A673 (cell line): ENCODE results near the gene GPHA2. TPM values are rescaled to one million over a fixed set of nuclear protein-coding genes. Genes with fewer than 3 reads are reported as not detected.

Source experiments
- BruUV-seq: library from RNA; stranded (reverse); fragments of 400-500 nt; replicated peaks from 2 replicates; lab custom pipeline; 2021; lab: Mats Ljungman, UMichigan
- CTCF ChIA-PET: fragments of 300-600 bp; sonication (Branson Sonifier 250); formaldehyde crosslinking; loops from one replicate; lab custom pipeline; 2022; ENCODE audit warnings: antibody characterized with exemption; lab: Charles Lee
- POLR2A ChIA-PET: fragments of 300-600 bp; sonication (Branson Sonifier 250); formaldehyde crosslinking; loops from one replicate; lab custom pipeline; 2022; ENCODE audit warnings: antibody characterized with exemption; ENCODE audit not compliant: low non-redundant PET; lab: Charles Lee
- DNase-seq: peaks from one replicate; pipeline ENCODE4 v3.0.0-alpha.2; 2015; ENCODE audit warnings: low spot score
- H3K27ac ChIP-seq: fragments of 200-600 bp; sonication (generic); 2 replicates; pipeline ENCODE4 v1.5.1; 2016; ENCODE audit warnings: mixed run types, low read depth, mild to moderate bottlenecking, mixed read lengths, antibody characterized with exemption, low read length; ENCODE audit not compliant: poor library complexity, severe bottlenecking
- H3K27me3 ChIP-seq: fragments of 200-600 bp; sonication (generic); replicated peaks from 2 replicates; pipeline ENCODE4 v1.6.1; 2017; ENCODE audit warnings: mixed run types, low read depth, mild to moderate bottlenecking, mixed read lengths, antibody characterized with exemption, low read length; ENCODE audit not compliant: insufficient read depth, poor library complexity
- H3K36me3 ChIP-seq: fragments of 200-600 bp; sonication (generic); 2 replicates; pipeline ENCODE4 v1.6.1; 2016; ENCODE audit warnings: mixed run types, mild to moderate bottlenecking, mixed read lengths, antibody characterized with exemption, low read length; ENCODE audit not compliant: insufficient read depth, poor library complexity, severe bottlenecking
- H3K4me1 ChIP-seq: fragments of 200-600 bp; sonication (generic); 2 replicates; pipeline ENCODE4 v1.6.1; 2017; ENCODE audit warnings: mixed run types, mild to moderate bottlenecking, mixed read lengths, antibody characterized with exemption, low read length; ENCODE audit not compliant: insufficient read depth, poor library complexity, severe bottlenecking
- H3K4me3 ChIP-seq: fragments of 200-600 bp; sonication (generic); 2 replicates; pipeline ENCODE4 v1.5.1; 2016; ENCODE audit warnings: low read depth, mixed run types, mild to moderate bottlenecking, mixed read lengths, low read length; ENCODE audit not compliant: poor library complexity, severe bottlenecking
- H3K9me3 ChIP-seq: fragments of 200-600 bp; sonication (generic); 2 replicates; pipeline ENCODE4 v1.6.1; 2016; ENCODE audit warnings: mixed run types, low read depth, mild to moderate bottlenecking, mixed read lengths, antibody characterized with exemption, low read length; ENCODE audit not compliant: poor library complexity, severe bottlenecking
- EZH2 ChIP-seq: fragments of 200-600 bp; sonication (generic); IDR thresholded peaks from 2 replicates; pipeline ENCODE4 v1.6.1; 2017; ENCODE audit warnings: borderline replicate concordance, low read depth, mild to moderate bottlenecking, mixed read lengths, antibody characterized with exemption, low read length; ENCODE audit not compliant: poor library complexity, severe bottlenecking
- intact Hi-C: fragments of 100-400 bp; cut with micrococcal nuclease; formaldehyde crosslinking; loops from one replicate; pipeline ENCODE4 v1.10.0; 2022; ENCODE audit not compliant: unreplicated experiment
- total RNA-seq: library from RNA; stranded (reverse); gene quantifications from 2 replicates; pipeline ENCODE4 v1.2.3, GENCODE V29; 2021
- TF ChIP-seq, protein P1 (sequence below): fragments of 300-800, 200-600 bp; sonication (generic); conservative IDR thresholded peaks from 2 replicates; pipeline ENCODE4 v1.5.1; 2017; ENCODE audit warnings: low read depth, mild to moderate bottlenecking, antibody characterized with exemption, low read length, moderate library complexity, mixed read lengths

GPHA2 gene
- total RNA-seq, 1 experiment from 2014 or later, result not detected

DNA sequence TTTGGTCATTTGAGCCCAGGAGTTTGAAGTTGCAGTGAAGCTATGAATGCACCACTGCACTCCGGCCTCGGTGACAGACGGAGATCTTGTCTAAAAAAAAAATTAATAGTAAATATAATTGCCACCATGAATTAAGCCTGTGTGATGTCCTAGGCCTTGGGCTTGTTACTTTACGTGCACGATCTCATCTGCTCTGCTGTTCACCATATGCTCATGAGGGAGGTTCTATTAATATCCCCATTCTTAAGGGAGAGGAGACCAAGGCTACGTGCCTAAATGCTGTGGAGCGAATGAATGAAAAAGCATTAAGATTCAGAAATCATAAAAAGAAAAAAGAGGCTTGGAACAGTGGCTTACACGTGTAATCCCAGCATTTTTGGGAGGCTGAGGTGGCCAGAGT lies 16.1 kb downstream of the GPHA2 start:
- no peak for DNase-seq
- Histone ChIP-seq H3K4me1 (peaks cover 9% of the 10 kb centered on the region), H3K9me3 (no peaks in the 10 kb centered on the region), H3K27ac (no peak overlapping the region), H3K36me3 (no peaks in the 10 kb centered on the region), H3K27me3 (no peaks in the 10 kb centered on the region), H3K4me3 (no peak overlapping the region)
- POLR2A ChIA-PET, result no interaction called here
- TF ChIP-seq, protein P1, sequence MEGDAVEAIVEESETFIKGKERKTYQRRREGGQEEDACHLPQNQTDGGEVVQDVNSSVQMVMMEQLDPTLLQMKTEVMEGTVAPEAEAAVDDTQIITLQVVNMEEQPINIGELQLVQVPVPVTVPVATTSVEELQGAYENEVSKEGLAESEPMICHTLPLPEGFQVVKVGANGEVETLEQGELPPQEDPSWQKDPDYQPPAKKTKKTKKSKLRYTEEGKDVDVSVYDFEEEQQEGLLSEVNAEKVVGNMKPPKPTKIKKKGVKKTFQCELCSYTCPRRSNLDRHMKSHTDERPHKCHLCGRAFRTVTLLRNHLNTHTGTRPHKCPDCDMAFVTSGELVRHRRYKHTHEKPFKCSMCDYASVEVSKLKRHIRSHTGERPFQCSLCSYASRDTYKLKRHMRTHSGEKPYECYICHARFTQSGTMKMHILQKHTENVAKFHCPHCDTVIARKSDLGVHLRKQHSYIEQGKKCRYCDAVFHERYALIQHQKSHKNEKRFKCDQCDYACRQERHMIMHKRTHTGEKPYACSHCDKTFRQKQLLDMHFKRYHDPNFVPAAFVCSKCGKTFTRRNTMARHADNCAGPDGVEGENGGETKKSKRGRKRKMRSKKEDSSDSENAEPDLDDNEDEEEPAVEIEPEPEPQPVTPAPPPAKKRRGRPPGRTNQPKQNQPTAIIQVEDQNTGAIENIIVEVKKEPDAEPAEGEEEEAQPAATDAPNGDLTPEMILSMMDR, result no peak
- no peak for TF ChIP-seq EZH2
- BruUV-seq, result no TSS peak
- CTCF ChIA-PET, result interaction anchor here (0.7 kb wide), 1 partner anchor 32 kb away, joined by 5 read pairs; no protein-coding TSS in a partner anchor
- intact Hi-C loops, result no loop called here

DNA sequence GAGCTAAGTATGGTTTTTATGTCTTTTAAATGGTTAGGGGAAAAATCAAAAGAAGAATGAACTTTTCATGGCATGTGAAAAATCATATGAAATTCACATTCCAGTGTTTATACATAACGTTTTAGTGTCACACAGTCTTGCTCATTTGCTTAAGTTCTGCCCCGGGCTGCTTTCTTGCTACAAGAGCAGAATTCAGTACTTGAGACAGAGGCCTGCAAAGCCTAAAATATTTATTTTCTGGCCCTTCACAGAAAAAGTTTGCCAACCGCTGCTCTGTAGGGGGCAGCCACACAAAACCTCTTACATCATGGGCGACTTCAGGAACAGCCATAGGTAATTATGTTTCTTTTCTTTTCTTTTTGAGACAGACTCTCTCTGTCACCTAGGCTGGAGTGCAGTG lies 17.7 kb downstream of the GPHA2 start:
- Histone ChIP-seq H3K4me3 (peak overlapping the region; percentile 76), H3K36me3 (no peaks in the 10 kb centered on the region), H3K27me3 (no peaks in the 10 kb centered on the region), H3K27ac (peak overlapping the region; percentile 72), H3K4me1 (peaks cover 6% of the 10 kb centered on the region), H3K9me3 (no peaks in the 10 kb centered on the region)
- BruUV-seq, result no TSS peak
- intact Hi-C loops, result no loop called here
- TF ChIP-seq, protein P1, result peak; percentile 28; the same call in 1 of the 2 replicates
- TF ChIP-seq EZH2, result no peak
- POLR2A ChIA-PET, result no interaction called here
- peak; percentile 57 for DNase-seq
- CTCF ChIA-PET, result no interaction called here

DNA sequence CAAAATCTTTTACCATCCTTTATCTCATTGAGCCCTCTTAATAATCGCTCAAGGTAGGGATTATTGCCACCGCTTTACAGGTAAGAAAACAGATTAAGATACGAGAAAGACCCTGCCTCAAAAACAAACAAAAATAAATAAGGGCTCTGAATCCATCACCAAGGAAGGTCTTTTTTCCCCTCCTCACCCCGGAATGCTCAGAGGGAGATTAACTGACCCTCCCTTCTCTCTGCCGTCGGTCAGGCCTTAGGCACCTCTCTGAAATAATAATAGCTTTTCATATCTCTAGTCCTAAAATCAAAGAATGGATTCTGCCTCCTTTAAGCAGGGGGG lies 18.1 kb downstream of the GPHA2 start:
- intact Hi-C loops, result no loop called here
- Histone ChIP-seq H3K27me3 (no peaks in the 10 kb centered on the region), H3K9me3 (no peaks in the 10 kb centered on the region), H3K36me3 (no peaks in the 10 kb centered on the region), H3K27ac (peak overlapping the region; percentile 72), H3K4me1 (peaks cover 6% of the 10 kb centered on the region), H3K4me3 (peak overlapping the region; percentile 76)
- CTCF ChIA-PET, result no interaction called here
- no peak for DNase-seq
- POLR2A ChIA-PET, result no interaction called here
- TSS peak; percentile 92 for BruUV-seq
- TF ChIP-seq, protein P1, result no peak
- no peak for TF ChIP-seq EZH2
